ENCODE data around the gene VEGFC. TPM values are rescaled to one million over a fixed set of nuclear protein-coding genes. Genes with fewer than 3 reads are reported as not detected.

Gene VEGFC
- total RNA-seq, 1 donor from 2014 or later = 0.67 TPM

DNA sequence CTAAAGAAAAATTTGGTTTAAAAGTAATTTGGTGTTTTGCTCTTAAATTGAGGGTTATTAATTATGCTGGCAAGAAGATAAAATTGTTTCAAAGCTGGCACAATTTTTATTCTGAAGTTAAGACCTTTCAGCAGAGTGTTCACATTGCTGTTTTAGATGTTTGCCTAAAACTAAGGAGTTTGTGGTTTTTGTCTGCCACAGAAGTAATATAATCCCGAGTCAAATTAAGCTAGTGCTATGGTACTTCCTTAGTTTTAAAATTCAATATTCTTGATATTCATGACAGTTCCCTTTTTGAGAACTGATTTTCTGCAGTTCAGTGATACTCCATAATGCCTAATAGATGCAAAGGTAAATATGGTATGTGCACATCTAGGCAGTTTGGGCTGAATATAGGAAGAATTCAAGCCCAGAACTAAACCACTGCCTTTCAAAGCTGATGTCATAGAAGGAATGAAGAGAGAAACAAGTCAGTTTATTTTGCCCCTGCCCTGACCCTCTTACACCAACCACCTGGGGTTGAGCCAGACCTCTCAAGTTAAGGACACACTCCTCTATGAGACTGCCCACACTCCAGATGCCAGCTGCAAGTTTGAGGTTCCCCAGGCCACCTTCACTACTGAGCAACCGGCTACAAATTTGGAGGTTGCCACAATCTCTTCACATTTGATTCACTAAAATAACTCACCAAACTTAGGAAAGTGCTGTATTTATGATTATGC, 32.1 kb upstream of the VEGFC start:
- DNase-seq (ENCODE audit: low spot score, unreplicated experiment) = no peak

DNA sequence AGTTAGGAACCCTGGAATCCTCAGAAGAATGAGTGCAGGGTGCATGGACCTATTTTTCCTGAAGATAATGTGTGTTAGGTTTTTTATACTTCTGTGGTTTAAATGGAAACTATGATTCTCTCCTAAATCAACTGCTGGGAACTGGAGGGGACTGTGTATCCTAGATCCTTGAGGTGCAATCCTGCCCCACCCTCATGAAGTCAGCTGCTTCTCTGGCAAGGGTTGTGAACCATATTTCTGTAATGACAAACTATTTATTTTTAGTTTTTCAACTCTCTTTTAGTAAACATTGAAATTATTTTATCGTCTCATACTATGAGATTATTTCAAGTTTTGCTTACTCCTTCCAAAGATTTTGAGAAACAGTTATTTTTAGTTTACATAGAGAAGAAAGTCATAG, 25.8 kb upstream of the VEGFC start:
- TF ChIP-seq, protein P1, sequence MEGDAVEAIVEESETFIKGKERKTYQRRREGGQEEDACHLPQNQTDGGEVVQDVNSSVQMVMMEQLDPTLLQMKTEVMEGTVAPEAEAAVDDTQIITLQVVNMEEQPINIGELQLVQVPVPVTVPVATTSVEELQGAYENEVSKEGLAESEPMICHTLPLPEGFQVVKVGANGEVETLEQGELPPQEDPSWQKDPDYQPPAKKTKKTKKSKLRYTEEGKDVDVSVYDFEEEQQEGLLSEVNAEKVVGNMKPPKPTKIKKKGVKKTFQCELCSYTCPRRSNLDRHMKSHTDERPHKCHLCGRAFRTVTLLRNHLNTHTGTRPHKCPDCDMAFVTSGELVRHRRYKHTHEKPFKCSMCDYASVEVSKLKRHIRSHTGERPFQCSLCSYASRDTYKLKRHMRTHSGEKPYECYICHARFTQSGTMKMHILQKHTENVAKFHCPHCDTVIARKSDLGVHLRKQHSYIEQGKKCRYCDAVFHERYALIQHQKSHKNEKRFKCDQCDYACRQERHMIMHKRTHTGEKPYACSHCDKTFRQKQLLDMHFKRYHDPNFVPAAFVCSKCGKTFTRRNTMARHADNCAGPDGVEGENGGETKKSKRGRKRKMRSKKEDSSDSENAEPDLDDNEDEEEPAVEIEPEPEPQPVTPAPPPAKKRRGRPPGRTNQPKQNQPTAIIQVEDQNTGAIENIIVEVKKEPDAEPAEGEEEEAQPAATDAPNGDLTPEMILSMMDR (IDR thresholded peaks at IDR 0.05; ENCODE audit: unreplicated experiment) = no peak
- Mint-ChIP-seq H3K4me1 (ENCODE audit: low read depth) (no peaks in the 10 kb centered on the region), H3K27ac (no peak overlapping the region), H3K4me3 (ENCODE audit: low read depth) (no peak overlapping the region), H3K27me3 (no peaks in the 10 kb centered on the region), H3K36me3 (ENCODE audit: insufficient read depth) (no peaks in the 10 kb centered on the region), H3K9me3 (ENCODE audit: low read depth) (no peaks in the 10 kb centered on the region)
- no peak for DNase-seq (ENCODE audit: low spot score, unreplicated experiment)

More for the DNA sequence above, 32.1 kb upstream of the VEGFC start:
- Mint-ChIP-seq H3K27me3 (no peaks in the 10 kb centered on the region), H3K4me1 (ENCODE audit: low read depth) (no peaks in the 10 kb centered on the region), H3K4me3 (ENCODE audit: low read depth) (no peak overlapping the region), H3K27ac (no peak overlapping the region), H3K9me3 (ENCODE audit: low read depth) (no peaks in the 10 kb centered on the region), H3K36me3 (ENCODE audit: insufficient read depth) (no peaks in the 10 kb centered on the region)
- TF ChIP-seq, protein P1 (IDR thresholded peaks at IDR 0.05; ENCODE audit: unreplicated experiment) = no peak

DNA sequence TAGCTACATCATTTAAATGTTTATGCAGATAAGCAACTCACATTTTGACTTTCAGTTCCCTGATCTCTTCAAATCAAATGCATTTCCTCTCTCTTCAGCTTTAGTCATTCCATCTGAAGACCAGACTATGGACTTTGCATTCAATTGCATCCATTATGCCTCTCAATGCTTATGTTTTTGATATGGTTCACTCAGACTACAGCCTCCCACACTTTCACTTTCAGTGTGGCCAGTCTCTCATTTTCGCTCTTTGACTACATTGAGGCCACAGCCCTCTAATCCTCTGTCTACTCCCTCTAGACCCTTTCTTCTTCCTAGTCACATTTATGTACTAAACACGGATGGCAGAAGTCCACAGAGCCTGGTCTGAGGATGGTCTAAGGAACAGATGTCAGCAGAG, 24.5 kb upstream of the VEGFC start:
- H3K9me3 Mint-ChIP-seq (ENCODE audit: low read depth) = no peaks in the 10 kb centered on the region
- no peak overlapping the region for H3K27ac Mint-ChIP-seq
- H3K4me3 Mint-ChIP-seq (ENCODE audit: low read depth) = no peak overlapping the region
- H3K36me3 Mint-ChIP-seq (ENCODE audit: insufficient read depth) = no peaks in the 10 kb centered on the region
- H3K4me1 Mint-ChIP-seq (ENCODE audit: low read depth) = no peaks in the 10 kb centered on the region
- DNase-seq (ENCODE audit: low spot score, unreplicated experiment) = no peak
- no peaks in the 10 kb centered on the region for H3K27me3 Mint-ChIP-seq
- TF ChIP-seq, protein P1 (IDR thresholded peaks at IDR 0.05; ENCODE audit: unreplicated experiment) = no peak

DNA sequence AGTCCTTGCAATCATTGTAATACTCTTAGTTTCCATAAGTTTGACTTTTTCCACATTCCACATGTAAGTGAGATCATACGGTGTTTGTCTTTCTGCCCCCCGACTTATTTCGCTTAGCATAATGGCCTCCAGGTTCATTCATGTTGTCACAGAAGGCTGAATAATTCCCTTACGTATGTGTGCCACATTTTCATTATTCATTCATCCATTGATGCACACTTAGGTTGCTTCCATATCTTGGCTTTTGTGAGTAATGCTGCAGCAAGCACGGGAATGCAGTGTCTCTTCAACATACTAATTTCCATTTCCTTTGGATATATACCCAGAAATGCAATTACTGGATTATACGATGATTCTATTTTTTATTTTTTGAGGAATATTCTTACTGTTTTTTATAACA, 22.0 kb upstream of the VEGFC start:
- H3K27me3 Mint-ChIP-seq = no peaks in the 10 kb centered on the region
- H3K4me1 Mint-ChIP-seq (ENCODE audit: low read depth) = no peaks in the 10 kb centered on the region
- TF ChIP-seq, protein P1 (IDR thresholded peaks at IDR 0.05; ENCODE audit: unreplicated experiment) = no peak
- no peaks in the 10 kb centered on the region for H3K9me3 Mint-ChIP-seq (ENCODE audit: low read depth)
- no peak for DNase-seq (ENCODE audit: low spot score, unreplicated experiment)
- no peak overlapping the region for H3K4me3 Mint-ChIP-seq (ENCODE audit: low read depth)
- H3K36me3 Mint-ChIP-seq (ENCODE audit: insufficient read depth) = no peaks in the 10 kb centered on the region
- H3K27ac Mint-ChIP-seq = no peak overlapping the region

DNA sequence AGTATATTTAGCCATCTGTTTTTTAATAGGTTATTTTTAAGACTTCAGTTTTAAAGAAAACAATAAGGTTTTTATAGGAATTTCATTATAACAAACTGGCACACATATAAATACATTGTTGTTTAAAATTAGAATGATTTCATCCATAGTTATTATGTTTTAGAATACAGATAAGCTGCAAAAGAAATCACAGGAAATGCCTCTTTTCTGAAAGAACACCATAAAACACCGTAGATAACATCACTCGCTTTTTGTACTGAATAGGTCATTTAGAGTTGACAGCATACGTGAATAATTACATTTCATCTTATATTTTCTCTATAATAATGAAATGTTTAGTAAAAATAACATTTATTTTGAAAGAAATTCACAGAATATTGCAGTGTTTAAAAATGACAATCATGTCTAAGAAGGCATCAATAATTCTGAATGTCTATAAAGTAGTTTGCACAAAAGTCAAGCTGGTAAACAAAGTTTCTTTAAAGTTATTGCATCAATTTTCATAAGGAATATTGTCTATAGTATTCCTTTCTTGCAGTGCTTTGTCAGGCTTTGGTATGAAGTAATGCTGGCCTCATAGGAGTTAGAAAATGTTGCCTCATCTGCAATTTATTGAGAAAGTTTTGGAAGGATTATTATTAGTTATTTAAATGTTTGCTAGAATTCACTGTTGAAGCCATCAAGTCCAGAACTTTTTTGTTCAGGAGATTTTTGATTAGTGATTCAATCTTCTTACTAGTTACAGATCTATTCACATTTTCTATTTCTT, 17.9 kb upstream of the VEGFC start:
- H3K9me3 Mint-ChIP-seq (ENCODE audit: low read depth) = peaks cover 13% of the 10 kb centered on the region
- H3K4me1 Mint-ChIP-seq (ENCODE audit: low read depth) = no peaks in the 10 kb centered on the region
- DNase-seq (ENCODE audit: low spot score, unreplicated experiment) = no peak
- no peak overlapping the region for H3K27ac Mint-ChIP-seq
- TF ChIP-seq, protein P1 (IDR thresholded peaks at IDR 0.05; ENCODE audit: unreplicated experiment) = no peak
- H3K27me3 Mint-ChIP-seq = no peaks in the 10 kb centered on the region
- no peaks in the 10 kb centered on the region for H3K36me3 Mint-ChIP-seq (ENCODE audit: insufficient read depth)
- no peak overlapping the region for H3K4me3 Mint-ChIP-seq (ENCODE audit: low read depth)
